SK-N-MC (cell line): ENCODE measurements around the gene SPINK7.

Experiments used
- EZH2 ChIP-seq: fragments of 200-600 bp; sonication (generic); IDR thresholded peaks from one replicate; pipeline ENCODE4 v1.6.1; 2017; ENCODE audit warnings: antibody characterized with exemption
- FOXP2 ChIP-seq: optimal IDR thresholded peaks from 2 replicates; pipeline ENCODE3; 2011; ENCODE audit warnings: mild to moderate bottlenecking, moderate library complexity; ENCODE audit not compliant: insufficient read depth; ENCODE audit errors: extremely low read length, control extremely low read depth
- POLR2AphosphoS5 ChIP-seq: IDR thresholded peaks from 2 replicates; pipeline ENCODE4 v1.6.1; 2012; ENCODE audit warnings: mild to moderate bottlenecking, low read depth, low read length, borderline replicate concordance

- TF ChIP-seq FOXP2 (no peak), POLR2AphosphoS5 (no peak), EZH2 (no peak)
These were observed 40.5 kb downstream of the SPINK7 start for GRCh38 chr5:148352696-148353095.
